Activated naive CD8-positive, alpha-beta T cell treated with anti-CD3 and anti-CD28 coated beads, Interleukin-2, amount 10 ng/mL, durations not matched to agents 7 days and 5 days (primary cell): ENCODE measurements around the gene TLR3. TPM values are rescaled to one million over a fixed set of nuclear protein-coding genes. Genes with fewer than 3 reads are reported as not detected.
A peak's percentile ranks its signal among the peaks of the same experiment; 100 is the strongest.

ENCODE experiments used
- ATAC-seq: fragments of 150-1000 bp; cut with Tn5 transposase; one replicate; pipeline ENCODE4 v1.10.0; 2021; ENCODE audit warnings: low read depth, moderate library complexity
- POLR2A ChIA-PET: fragments of 350-600 bp; sonication (Branson Sonifier 250); formaldehyde crosslinking; loops from one replicate; lab custom pipeline; 2021; ENCODE audit warnings: antibody characterized with exemption; lab: Charles Lee
- DNase-seq: peaks from one replicate; pipeline ENCODE4 v3.0.0; 2021
- H3K27ac Mint-ChIP-seq: one replicate; pipeline ENCODE4 v1.8.0; 2022; ENCODE audit warnings: mild to moderate bottlenecking, mixed read lengths
- H3K27me3 Mint-ChIP-seq: one replicate; pipeline ENCODE4 v1.8.0; 2022; ENCODE audit warnings: mild to moderate bottlenecking, moderate library complexity, mixed read lengths
- H3K36me3 Mint-ChIP-seq: one replicate; pipeline ENCODE4 v1.8.0; 2021; ENCODE audit warnings: mild to moderate bottlenecking, mixed read lengths
- H3K4me1 Mint-ChIP-seq: one replicate; pipeline ENCODE4 v1.8.0; 2021; ENCODE audit warnings: mixed read lengths
- H3K4me3 Mint-ChIP-seq: one replicate; pipeline ENCODE4 v1.8.0; 2022; ENCODE audit warnings: mild to moderate bottlenecking, moderate library complexity, mixed read lengths
- H3K9me3 Mint-ChIP-seq: one replicate; pipeline ENCODE4 v1.8.0; 2021; ENCODE audit warnings: mixed read lengths
- total RNA-seq, 2 experiments: library from RNA; stranded (reverse); gene quantifications; one replicate each; pipeline ENCODE4 v1.2.3, GENCODE V29; 2021

TLR3 gene
- 1 to 10 TPM; 1.1 to 1.8 TPM for total RNA-seq

- Mint-ChIP-seq H3K27ac (peak within 1 kb of the TSS; percentile 67), H3K9me3 (no peaks in the 10 kb centered on the region), H3K27me3 (peaks cover 5% of the 10 kb centered on the region), H3K36me3 (no peaks in the 10 kb centered on the region), H3K4me3 (peak within 1 kb of the TSS; percentile 74), H3K4me1 (peaks cover 12% of the 10 kb centered on the region)
- ATAC-seq (peak; percentile 35), DNase-seq (no peak)
- POLR2A ChIA-PET = interaction anchor here (0.6 kb wide), 1 partner anchor 16 kb away, joined by 6 read pairs; no protein-coding TSS in a partner anchor
These were observed at the start of gene TLR3 for GRCh38 chr4:186068581-186069348. TSS of gene TLR3 (plus strand) at chr4:186069156. CDS start at chr4:186076620, 7,464 bp downstream.

- Mint-ChIP-seq H3K9me3 (no peaks in the 10 kb centered on the region), H3K27ac (no peak overlapping the region), H3K27me3 (no peaks in the 10 kb centered on the region), H3K4me3 (no peak overlapping the region), H3K36me3 (no peaks in the 10 kb centered on the region), H3K4me1 (no peaks in the 10 kb centered on the region)
- ATAC-seq (no peak), DNase-seq (no peak)
- POLR2A ChIA-PET = no interaction called here
These were observed 49.7 kb upstream of the TLR3 start for GRCh38 chr4:186019269-186019668.

GRCh38 chr4:186020106-186020792, 48.7 kb upstream of the TLR3 start:
- H3K36me3 Mint-ChIP-seq = no peaks in the 10 kb centered on the region
- H3K9me3 Mint-ChIP-seq = no peaks in the 10 kb centered on the region
- no peak overlapping the region for H3K27ac Mint-ChIP-seq
- POLR2A ChIA-PET = no interaction called here
- no peaks in the 10 kb centered on the region for H3K4me1 Mint-ChIP-seq
- DNase-seq = no peak
- H3K4me3 Mint-ChIP-seq = no peak overlapping the region
- H3K27me3 Mint-ChIP-seq = no peaks in the 10 kb centered on the region
- ATAC-seq = no peak

DNA sequence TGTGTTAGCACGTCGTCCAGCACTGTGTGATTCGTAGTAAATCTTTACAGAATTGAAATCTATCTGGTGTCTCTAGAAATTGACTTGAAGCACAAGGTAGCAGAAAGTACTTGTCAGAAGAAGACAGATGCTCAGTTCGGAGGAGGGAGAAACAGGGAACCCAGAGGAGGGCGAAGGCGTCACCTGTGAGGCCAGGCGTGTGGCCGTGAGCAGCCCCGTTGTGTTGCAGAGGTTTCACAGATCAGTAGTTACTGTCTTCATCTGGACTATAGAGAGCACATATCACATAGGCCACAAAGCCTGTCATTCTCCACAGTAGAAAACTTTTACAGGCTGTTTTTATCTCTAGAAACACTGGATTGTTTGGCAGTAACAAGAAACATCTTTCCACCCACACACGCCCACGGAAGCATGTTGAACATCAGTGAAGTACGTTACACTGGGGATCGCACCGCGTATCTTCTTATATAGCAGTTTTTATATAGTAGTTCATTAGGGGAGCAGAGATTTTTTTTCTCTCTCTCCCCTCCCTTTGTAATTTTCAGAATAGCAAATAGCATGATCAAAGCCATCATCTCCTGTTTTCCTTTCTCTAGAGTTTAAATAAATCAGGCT, 48.1 kb upstream of the TLR3 start:
- no peaks in the 10 kb centered on the region for H3K27me3 Mint-ChIP-seq
- H3K4me3 Mint-ChIP-seq = no peak overlapping the region
- POLR2A ChIA-PET = no interaction called here
- H3K4me1 Mint-ChIP-seq = no peaks in the 10 kb centered on the region
- ATAC-seq (no peak), DNase-seq (no peak)
- H3K27ac Mint-ChIP-seq = no peak overlapping the region
- no peaks in the 10 kb centered on the region for H3K36me3 Mint-ChIP-seq
- no peaks in the 10 kb centered on the region for H3K9me3 Mint-ChIP-seq

GRCh38 chr4:186021461-186022167, 47.3 kb upstream of the TLR3 start:
- H3K36me3 Mint-ChIP-seq = no peaks in the 10 kb centered on the region

DNA sequence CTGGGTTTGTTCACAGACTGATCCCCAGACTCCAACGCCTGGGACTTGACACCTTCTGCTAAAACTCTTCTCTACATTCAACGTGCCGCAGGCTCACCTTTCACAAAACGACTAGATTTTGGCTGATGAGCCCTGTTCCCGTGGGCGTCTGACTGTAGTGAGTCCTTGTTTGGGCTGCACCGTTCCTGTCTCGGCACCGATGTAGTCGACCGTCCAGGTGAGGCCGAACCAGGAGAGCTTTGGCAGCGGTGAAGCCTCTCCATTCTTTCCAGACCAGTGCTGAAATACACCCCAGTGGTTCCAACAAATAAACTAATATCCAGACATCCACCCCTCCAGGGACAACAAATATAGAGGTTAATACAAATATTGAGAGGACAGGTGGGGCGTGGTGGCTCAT, 45.0 kb upstream of the TLR3 start:
- no peak overlapping the region for H3K27ac Mint-ChIP-seq
- H3K36me3 Mint-ChIP-seq = no peaks in the 10 kb centered on the region
- no peak overlapping the region for H3K4me3 Mint-ChIP-seq
- no peaks in the 10 kb centered on the region for H3K4me1 Mint-ChIP-seq
- ATAC-seq (no peak), DNase-seq (no peak)
- no peaks in the 10 kb centered on the region for H3K9me3 Mint-ChIP-seq
- no peaks in the 10 kb centered on the region for H3K27me3 Mint-ChIP-seq
- POLR2A ChIA-PET = no interaction called here

More at GRCh38 chr4:186021461-186022167, 47.3 kb upstream of the TLR3 start:
- no peaks in the 10 kb centered on the region for H3K4me1 Mint-ChIP-seq
- ATAC-seq (no peak), DNase-seq (no peak)
- H3K4me3 Mint-ChIP-seq = no peak overlapping the region
- no peaks in the 10 kb centered on the region for H3K27me3 Mint-ChIP-seq
- no peak overlapping the region for H3K27ac Mint-ChIP-seq
- POLR2A ChIA-PET = no interaction called here
- no peaks in the 10 kb centered on the region for H3K9me3 Mint-ChIP-seq

DNA sequence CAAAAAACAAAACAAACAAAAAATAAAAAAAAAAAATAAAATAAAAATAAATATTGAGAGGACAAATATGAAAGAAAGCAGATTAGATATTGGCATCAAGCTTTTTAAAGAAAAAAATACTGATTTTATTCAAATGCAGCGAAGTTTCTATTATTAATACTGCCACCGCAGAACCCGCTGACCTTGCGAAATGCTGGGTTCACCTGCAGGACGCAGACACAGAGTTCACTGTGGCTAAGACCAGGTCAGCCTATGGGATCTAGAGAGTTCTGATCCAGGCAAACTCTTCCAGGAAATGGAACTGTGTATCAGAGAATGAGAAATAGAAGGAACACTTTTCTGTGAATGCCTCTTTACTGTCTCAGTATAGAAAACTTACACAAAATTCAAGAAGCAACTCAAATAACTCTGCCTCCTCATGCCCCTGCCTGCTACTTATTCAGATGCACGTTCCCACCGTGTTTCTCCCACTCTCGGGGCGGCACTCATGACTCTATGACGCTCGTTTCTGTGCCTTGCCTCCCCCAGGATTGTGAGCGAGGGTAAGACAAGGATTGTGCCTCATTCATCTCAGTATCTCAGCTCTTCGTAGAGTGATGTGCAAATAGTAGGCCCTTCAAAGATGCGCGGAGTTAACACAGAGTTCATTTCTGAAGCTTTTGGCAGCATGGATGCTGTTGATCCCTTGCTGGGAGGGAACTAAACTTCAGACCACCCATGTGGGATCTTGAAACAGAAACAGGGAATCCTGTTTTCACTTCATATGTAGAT, 44.1 kb upstream of the TLR3 start:
- POLR2A ChIA-PET = no interaction called here
- DNase-seq (no peak), ATAC-seq (no peak)
- no peaks in the 10 kb centered on the region for H3K4me1 Mint-ChIP-seq
- H3K9me3 Mint-ChIP-seq = no peaks in the 10 kb centered on the region
- H3K36me3 Mint-ChIP-seq = no peaks in the 10 kb centered on the region
- H3K4me3 Mint-ChIP-seq = no peak overlapping the region
- H3K27ac Mint-ChIP-seq = no peak overlapping the region
- no peaks in the 10 kb centered on the region for H3K27me3 Mint-ChIP-seq

- Mint-ChIP-seq H3K4me3 (no peak overlapping the region), H3K27me3 (no peaks in the 10 kb centered on the region), H3K4me1 (no peaks in the 10 kb centered on the region), H3K27ac (no peak overlapping the region), H3K36me3 (no peaks in the 10 kb centered on the region), H3K9me3 (no peaks in the 10 kb centered on the region)
- POLR2A ChIA-PET = no interaction called here
- ATAC-seq (no peak), DNase-seq (no peak)
These were observed 43.6 kb upstream of the TLR3 start for GRCh38 chr4:186025408-186025690.

GRCh38 chr4:186027405-186027804, 41.6 kb upstream of the TLR3 start:
- POLR2A ChIA-PET = no interaction called here
- H3K9me3 Mint-ChIP-seq = no peaks in the 10 kb centered on the region
- no peak overlapping the region for H3K27ac Mint-ChIP-seq
- H3K36me3 Mint-ChIP-seq = no peaks in the 10 kb centered on the region
- H3K4me1 Mint-ChIP-seq = no peaks in the 10 kb centered on the region
- H3K27me3 Mint-ChIP-seq = peaks cover 5% of the 10 kb centered on the region
- no peak overlapping the region for H3K4me3 Mint-ChIP-seq
- ATAC-seq (no peak), DNase-seq (no peak)

GRCh38 chr4:186029571-186030398, 39.2 kb upstream of the TLR3 start:
- H3K27ac Mint-ChIP-seq = no peak overlapping the region
- no peaks in the 10 kb centered on the region for H3K4me1 Mint-ChIP-seq
- POLR2A ChIA-PET = no interaction called here
- H3K36me3 Mint-ChIP-seq = no peaks in the 10 kb centered on the region
- DNase-seq (no peak), ATAC-seq (no peak)
- peaks cover 2% of the 10 kb centered on the region for H3K9me3 Mint-ChIP-seq
- peaks cover 5% of the 10 kb centered on the region for H3K27me3 Mint-ChIP-seq
- H3K4me3 Mint-ChIP-seq = no peak overlapping the region

DNA sequence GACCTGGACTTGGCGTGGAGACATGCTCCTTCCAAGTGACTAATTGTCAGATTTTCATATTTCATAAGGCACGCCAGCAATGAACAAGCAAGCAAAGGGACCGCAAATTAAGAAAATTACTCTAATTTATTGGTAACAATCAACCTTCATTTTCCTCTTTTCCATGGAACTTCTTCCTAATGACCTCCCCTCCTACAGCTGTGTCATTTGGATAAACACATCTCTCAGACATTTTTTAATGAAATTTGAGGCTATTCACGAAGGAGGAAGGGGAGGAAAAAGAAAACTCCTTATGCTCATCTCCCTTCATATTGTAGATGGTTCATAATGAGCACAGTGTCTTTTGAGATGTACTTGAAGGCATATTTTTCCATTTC, 38.6 kb upstream of the TLR3 start:
- Mint-ChIP-seq H3K27me3 (peaks cover 5% of the 10 kb centered on the region), H3K4me1 (no peaks in the 10 kb centered on the region), H3K27ac (no peak overlapping the region), H3K4me3 (no peak overlapping the region), H3K36me3 (no peaks in the 10 kb centered on the region), H3K9me3 (peaks cover 2% of the 10 kb centered on the region)
- no peak for ATAC-seq
- POLR2A ChIA-PET = no interaction called here
- no peak for DNase-seq

GRCh38 chr4:186030795-186031194, 38.2 kb upstream of the TLR3 start:
- Mint-ChIP-seq H3K36me3 (no peaks in the 10 kb centered on the region), H3K4me3 (no peak overlapping the region), H3K4me1 (no peaks in the 10 kb centered on the region), H3K27ac (no peak overlapping the region), H3K27me3 (peaks cover 5% of the 10 kb centered on the region), H3K9me3 (peaks cover 2% of the 10 kb centered on the region)
- POLR2A ChIA-PET = no interaction called here
- DNase-seq (no peak), ATAC-seq (no peak)
